Dermis lymphatic vessel endothelial cell (primary cell): Measurements from ENCODE around the gene OMA1. TPM values are rescaled to one million over a fixed set of nuclear protein-coding genes. Genes with fewer than 3 reads are reported as not detected.

Source experiments
- total RNA-seq: library from RNA; depleted of rRNA; stranded (reverse); fragments of >200 nt; gene quantifications from 2 replicates; pipeline ENCODE4 v1.2.1, GENCODE V29; 2014

OMA1 gene
- total RNA-seq, result 10.3 and 13.2 TPM in 2 replicates

DNA sequence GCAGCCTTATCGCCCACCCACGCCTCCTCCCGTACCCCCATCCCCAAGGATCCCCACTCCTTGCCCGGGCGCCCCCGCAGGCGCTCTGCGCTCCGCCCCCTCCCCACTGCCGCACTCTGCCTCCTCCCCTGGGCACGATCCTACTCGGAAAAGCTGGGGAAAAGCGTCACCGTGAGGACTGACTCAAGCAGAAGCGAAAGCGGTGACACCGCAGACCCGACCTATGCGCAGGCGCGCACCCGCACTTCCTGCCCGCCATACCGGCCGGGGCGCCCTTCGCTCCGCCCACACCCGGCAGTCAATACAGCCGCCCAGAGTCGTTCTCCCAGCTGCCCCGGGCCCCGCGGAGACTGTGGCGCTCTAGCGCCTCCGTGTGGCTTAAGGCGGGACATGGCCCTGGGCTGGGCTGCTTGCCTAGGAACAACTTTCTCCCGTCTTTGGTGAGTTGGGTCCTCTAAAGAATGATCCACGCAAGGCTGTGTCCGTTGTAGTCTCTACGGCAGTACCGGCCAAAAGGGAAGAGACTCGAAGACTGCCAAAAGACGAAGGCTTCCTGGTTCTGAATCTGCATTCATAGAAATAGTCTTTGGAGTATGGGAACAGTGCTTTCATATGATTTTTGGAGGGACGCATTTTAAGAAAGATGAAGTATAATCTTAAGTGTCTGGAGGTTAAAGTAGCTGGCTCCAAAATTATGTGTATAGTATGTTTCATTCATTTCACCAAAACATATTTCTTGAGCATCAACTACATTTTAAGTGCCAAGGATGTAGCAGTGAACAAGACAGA, at the start of gene OMA1:
TSS of gene OMA1 (minus strand) at position 207 of the 789 bp plus-strand sequence. CDS start 7,432 bp downstream, outside the sequence.

DNA sequence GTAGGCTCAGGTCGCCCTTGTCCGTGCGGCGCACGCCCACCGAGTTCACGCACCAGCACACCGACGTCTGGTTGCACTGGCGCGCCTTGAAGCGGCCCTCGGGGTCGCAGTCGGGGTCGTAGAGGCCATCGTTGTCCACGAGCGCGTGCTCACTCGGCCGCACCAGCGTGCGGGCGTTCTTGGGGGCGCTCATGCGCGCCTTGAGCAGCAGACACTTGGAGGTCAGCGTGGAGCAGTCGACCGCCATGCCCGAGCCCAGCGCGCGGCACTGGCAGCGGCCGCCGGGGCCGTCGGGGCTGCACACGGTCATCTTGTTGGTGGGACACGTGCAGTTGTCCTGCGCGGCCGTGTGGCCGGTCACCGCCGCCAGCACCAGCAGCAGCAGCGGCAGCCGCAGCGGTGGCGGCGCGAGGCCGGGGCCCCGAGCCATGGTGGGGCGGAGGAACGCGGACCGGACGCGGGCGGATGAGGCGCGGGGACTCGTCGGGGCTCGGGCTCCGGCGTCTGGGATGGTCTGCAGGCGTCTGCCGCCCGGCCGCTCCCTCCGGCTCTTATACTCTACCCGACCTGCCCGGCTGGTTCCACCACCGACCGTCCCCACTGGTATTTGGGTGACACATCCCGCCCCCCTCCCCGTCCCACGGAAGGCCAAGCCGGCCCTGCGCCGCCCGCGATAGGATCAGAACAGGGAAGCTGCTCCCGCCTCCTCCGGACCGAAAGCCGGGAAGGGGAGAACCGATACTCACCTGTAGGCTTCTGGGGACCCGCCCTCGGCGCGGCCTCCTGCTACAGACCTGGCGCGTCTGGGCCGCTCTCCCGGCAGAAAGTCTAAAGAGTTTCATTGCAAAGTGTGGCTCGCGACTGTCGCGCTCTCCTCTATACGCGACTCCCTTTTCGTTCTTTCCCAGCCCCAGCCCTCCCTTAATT, 30.5 kb upstream of the OMA1 start, which contains the start of gene TACSTD2:
TSS of gene TACSTD2 (minus strand) at position 526 of the 927 bp plus-strand sequence. CDS start at position 430, 96 bp downstream.

Other genes starting within 250 kb of the OMA1 start
- 1.8 and 11.3 TPM in 2 replicates for gene TACSTD2, start 30.5 kb upstream of the OMA1 start, total RNA-seq
- gene MYSM1, start 153.3 kb upstream of the OMA1 start, total RNA-seq, result 19.0 and 26.6 TPM in 2 replicates
- 56.0 and 164 TPM in 2 replicates for gene JUN, start 237.3 kb upstream of the OMA1 start, total RNA-seq